ENCODE results near the gene PLXND1. TPM values are rescaled to one million over a fixed set of nuclear protein-coding genes. Genes with fewer than 3 reads are reported as not detected.
"Not testable (repeated sequence)": the region's sequence is repeated elsewhere in the genome, so short reads cannot be mapped to it uniquely, and the experiment has no call there.

Gene PLXND1, protein sequence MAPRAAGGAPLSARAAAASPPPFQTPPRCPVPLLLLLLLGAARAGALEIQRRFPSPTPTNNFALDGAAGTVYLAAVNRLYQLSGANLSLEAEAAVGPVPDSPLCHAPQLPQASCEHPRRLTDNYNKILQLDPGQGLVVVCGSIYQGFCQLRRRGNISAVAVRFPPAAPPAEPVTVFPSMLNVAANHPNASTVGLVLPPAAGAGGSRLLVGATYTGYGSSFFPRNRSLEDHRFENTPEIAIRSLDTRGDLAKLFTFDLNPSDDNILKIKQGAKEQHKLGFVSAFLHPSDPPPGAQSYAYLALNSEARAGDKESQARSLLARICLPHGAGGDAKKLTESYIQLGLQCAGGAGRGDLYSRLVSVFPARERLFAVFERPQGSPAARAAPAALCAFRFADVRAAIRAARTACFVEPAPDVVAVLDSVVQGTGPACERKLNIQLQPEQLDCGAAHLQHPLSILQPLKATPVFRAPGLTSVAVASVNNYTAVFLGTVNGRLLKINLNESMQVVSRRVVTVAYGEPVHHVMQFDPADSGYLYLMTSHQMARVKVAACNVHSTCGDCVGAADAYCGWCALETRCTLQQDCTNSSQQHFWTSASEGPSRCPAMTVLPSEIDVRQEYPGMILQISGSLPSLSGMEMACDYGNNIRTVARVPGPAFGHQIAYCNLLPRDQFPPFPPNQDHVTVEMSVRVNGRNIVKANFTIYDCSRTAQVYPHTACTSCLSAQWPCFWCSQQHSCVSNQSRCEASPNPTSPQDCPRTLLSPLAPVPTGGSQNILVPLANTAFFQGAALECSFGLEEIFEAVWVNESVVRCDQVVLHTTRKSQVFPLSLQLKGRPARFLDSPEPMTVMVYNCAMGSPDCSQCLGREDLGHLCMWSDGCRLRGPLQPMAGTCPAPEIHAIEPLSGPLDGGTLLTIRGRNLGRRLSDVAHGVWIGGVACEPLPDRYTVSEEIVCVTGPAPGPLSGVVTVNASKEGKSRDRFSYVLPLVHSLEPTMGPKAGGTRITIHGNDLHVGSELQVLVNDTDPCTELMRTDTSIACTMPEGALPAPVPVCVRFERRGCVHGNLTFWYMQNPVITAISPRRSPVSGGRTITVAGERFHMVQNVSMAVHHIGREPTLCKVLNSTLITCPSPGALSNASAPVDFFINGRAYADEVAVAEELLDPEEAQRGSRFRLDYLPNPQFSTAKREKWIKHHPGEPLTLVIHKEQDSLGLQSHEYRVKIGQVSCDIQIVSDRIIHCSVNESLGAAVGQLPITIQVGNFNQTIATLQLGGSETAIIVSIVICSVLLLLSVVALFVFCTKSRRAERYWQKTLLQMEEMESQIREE (N-terminal part only)
- 1 to 10 TPM; 4.8 to 6.2 (median 6.1) TPM for total RNA-seq

DNA sequence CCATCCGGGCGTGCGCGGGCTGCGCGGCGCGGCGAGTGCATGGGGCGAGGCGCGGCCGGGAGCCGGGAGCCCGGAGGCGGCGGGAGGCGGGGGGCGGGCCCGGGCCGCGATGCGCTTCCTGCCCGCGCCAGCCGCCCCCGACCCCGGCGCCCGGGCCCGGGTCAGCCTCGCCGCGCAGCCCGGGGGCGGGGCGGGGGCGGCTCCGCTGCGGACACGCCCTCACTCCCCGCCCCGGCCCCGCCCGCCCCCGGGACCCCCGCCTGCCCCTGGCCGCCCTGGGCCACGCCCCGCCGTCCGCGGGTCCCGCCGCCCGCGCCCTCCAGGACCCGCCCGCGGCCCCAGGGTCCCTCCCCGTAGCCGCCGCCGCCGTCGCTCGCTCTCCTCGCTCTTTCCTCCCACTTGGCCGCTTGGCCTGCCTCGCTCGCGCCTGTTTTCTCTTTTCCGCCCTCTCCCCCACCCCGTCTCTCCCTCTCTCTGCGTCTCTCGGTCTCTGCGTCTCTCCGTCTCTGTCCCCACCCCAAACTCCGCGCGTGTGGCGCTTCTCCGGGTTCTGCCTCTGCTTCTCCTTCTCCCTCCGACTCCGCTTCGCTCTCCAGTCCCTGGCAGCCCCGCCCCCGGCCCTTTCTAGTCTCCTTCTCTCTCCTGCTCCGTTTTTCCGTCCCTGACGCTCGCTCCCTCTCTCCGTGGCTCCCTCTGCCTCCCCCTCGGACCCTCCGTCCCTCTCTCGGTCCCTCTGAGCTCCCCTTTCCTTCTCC, at the start of gene PLXND1:
Gene PLXND1, minus strand, starts transcription at position 41 of the 755 bp plus-strand sequence. Its CDS starts 37 bp downstream, at position 4.
- H3K27me3 Mint-ChIP-seq (ENCODE audit: low read depth), result peaks cover 15% of the 10 kb centered on the region
- peak; percentile 42 for DNase-seq
- H3K4me3 Mint-ChIP-seq, result peak within 1 kb of the TSS; percentile 91
- peaks cover 23% of the 10 kb centered on the region for H3K4me1 Mint-ChIP-seq (ENCODE audit: low read depth)
- no peaks in the 10 kb centered on the region for H3K36me3 Mint-ChIP-seq (ENCODE audit: insufficient read depth)
- peak; percentile 57 to 61 for ATAC-seq
- H3K9me3 Mint-ChIP-seq, result no peaks in the 10 kb centered on the region

DNA sequence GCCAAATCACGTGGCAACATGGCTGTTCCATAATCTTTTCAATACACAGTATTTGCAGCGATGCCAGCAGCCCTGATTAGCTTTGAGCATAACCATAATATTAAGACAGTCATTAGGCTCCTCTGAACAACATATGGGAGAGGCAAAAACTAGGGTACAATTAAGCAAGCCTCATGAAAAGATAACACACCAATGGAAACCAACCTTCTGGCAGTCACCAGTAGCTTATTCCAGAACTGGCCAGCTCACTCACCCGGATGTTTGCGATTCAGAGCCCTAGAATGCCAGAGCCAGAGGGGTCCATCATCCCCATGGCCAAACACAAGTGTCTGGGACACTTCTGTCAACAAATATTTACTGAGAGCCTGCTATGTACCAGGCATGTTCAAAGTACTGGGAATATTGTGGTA, 48.8 kb upstream of the PLXND1 start:
- no peak for ATAC-seq
- Mint-ChIP-seq H3K36me3 (ENCODE audit: insufficient read depth) (peaks cover 12% of the 10 kb centered on the region), H3K9me3 (no peaks in the 10 kb centered on the region), H3K4me3 (no peak overlapping the region), H3K4me1 (ENCODE audit: low read depth) (peaks cover 7% of the 10 kb centered on the region), H3K27me3 (ENCODE audit: low read depth) (no peaks in the 10 kb centered on the region)
- DNase-seq, result no peak

DNA sequence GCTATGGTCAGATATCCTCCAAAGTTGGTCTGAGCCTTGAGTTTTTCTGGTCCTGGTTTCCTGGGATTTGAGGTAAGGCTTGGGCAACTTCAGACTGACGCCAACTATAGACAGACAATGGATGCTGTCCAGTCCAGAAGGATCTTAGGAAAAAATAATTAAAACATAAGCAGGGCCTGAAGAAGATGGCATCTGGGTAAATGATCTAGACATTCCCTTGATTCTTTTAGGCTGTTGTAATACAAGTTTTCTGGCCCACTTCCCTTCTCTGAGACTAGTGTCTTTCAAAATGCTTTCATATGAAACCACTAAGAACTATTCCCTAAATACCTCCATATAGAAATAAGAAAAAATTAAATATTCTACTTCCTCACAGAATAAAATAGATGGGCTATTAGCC, 47.7 kb upstream of the PLXND1 start:
- H3K27me3 Mint-ChIP-seq (ENCODE audit: low read depth), result no peaks in the 10 kb centered on the region
- no peak for DNase-seq
- no peaks in the 10 kb centered on the region for H3K9me3 Mint-ChIP-seq

DNA sequence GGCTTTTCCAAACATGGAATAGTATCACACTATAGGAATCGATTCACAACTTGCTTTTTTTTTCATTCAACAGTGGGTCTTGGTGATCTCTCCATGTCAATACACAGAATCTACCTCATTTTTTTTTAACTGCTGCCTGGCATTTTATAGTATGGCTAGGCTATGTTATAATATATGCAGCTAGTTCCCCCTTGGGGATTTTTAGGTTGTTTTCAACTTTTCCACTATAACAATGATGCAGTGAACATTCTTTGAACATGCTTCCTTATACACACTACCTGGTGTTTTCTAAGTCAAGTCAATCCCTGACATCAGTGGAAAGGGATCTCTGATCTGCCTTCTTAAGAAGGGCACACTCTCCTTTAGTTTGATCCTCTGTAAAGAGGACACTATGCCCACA, 46.5 kb upstream of the PLXND1 start:
- peaks cover 4% of the 10 kb centered on the region for H3K4me1 Mint-ChIP-seq (ENCODE audit: low read depth)
- H3K4me3 Mint-ChIP-seq, result no peak overlapping the region
- H3K36me3 Mint-ChIP-seq (ENCODE audit: insufficient read depth), result peaks cover 14% of the 10 kb centered on the region
- DNase-seq (no peak), ATAC-seq (no peak)
- no peaks in the 10 kb centered on the region for H3K9me3 Mint-ChIP-seq
- no peaks in the 10 kb centered on the region for H3K27me3 Mint-ChIP-seq (ENCODE audit: low read depth)

More for the DNA sequence above, 47.7 kb upstream of the PLXND1 start:
- Mint-ChIP-seq H3K4me1 (ENCODE audit: low read depth) (peaks cover 9% of the 10 kb centered on the region), H3K36me3 (ENCODE audit: insufficient read depth) (peaks cover 14% of the 10 kb centered on the region), H3K4me3 (no peak overlapping the region)
- no peak for ATAC-seq

DNA sequence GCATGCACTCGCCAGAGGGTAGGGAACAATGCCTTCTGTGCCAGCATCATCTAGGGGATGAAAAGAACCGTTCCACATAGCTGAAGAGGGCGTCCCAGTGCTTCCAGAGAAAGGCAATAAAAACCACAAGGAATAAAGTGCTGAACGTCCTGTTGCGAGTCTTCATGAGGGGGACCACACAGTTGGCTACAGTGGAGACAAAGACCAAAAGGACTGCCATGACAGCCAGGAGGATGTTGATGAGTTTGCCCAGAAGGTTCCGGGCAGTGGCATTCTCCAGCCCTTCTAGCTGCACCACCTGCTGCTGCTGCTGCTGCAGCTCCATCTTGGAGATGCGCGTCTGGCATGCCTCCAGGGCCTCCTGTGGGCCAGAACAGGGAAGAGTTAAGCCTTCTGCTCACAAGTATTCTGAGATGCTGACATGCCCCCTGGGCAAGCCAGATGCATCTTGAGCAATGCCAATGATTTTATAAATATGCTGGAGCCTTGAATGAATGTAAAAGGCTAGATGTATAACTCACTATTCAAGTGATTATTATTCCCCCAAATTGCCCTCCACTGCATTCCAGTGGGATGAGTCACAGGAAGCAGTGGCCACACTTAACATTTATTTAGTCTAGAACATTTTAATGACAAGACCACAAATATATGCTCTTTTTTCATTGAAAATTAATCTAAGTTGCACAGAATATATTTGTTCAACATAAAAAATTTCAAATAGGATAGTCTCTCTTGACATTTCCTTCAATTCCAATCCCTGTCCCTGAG, 45.1 kb upstream of the PLXND1 start:
- Mint-ChIP-seq H3K4me1 (ENCODE audit: low read depth) (peaks cover 2% of the 10 kb centered on the region), H3K9me3 (no peaks in the 10 kb centered on the region), H3K36me3 (ENCODE audit: insufficient read depth) (peaks cover 14% of the 10 kb centered on the region), H3K27me3 (ENCODE audit: low read depth) (no peaks in the 10 kb centered on the region), H3K4me3 (no peak overlapping the region)
- DNase-seq (no peak), ATAC-seq (no peak)

DNA sequence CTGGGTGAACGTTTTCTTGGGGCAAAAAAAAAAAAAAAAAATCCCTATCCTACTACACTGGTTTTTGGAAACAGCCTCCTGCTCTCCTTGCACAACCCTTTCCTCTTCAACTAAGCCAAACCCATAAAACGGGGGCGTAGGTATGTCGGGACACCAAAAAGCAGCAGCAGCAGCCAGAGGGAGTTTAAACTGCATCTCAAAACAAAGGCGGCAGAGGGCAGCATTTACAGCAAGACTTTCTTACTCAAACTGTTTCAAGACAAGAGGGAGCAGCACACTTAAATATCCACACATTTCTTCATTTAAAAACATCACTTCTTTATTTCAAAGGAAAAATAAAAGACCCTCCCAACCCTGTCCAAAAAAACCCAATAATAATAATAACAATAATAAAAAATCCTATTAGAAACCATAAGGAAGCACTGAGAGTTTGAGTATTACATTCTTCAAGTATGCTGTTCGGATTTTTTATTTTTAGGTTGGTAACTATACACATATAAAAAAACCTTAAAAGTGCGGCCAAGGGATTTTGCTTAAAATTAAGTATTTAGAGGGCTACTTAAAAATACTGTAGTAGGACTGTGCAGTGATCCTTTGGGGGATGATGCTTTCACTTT, 43.9 kb upstream of the PLXND1 start:
- Mint-ChIP-seq H3K9me3 (no peaks in the 10 kb centered on the region), H3K27me3 (ENCODE audit: low read depth) (no peaks in the 10 kb centered on the region), H3K4me3 (no peak overlapping the region)

DNA sequence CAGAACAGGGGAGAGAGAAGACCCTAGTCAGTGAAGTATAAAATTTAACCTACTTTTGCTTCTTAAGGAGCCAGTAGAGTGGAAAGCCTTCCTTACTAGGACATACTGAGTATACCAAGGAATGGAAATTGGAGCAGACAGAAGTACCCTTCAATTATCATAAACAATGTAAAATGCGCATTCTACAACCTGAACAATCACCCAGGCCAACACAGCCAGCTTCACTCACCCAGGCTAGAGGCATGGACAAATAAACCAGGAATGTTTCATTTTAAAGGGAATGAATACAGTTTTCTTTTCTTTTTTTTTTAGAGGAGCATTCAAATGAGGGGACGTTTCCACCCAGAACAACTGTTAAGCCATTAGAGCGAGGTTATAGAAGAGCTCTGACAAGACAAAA, 41.9 kb upstream of the PLXND1 start:
- Mint-ChIP-seq H3K36me3 (ENCODE audit: insufficient read depth) (peaks cover 5% of the 10 kb centered on the region), H3K9me3 (no peaks in the 10 kb centered on the region), H3K4me1 (ENCODE audit: low read depth) (peaks cover 2% of the 10 kb centered on the region), H3K4me3 (no peak overlapping the region), H3K27me3 (ENCODE audit: low read depth) (no peaks in the 10 kb centered on the region)
- DNase-seq (no peak), ATAC-seq (no peak)

More for the DNA sequence above, 43.9 kb upstream of the PLXND1 start:
- Mint-ChIP-seq H3K4me1 (ENCODE audit: low read depth) (peaks cover 2% of the 10 kb centered on the region), H3K36me3 (ENCODE audit: insufficient read depth) (peaks cover 12% of the 10 kb centered on the region)
- ATAC-seq, result no peak
- DNase-seq, result peak; percentile 41

DNA sequence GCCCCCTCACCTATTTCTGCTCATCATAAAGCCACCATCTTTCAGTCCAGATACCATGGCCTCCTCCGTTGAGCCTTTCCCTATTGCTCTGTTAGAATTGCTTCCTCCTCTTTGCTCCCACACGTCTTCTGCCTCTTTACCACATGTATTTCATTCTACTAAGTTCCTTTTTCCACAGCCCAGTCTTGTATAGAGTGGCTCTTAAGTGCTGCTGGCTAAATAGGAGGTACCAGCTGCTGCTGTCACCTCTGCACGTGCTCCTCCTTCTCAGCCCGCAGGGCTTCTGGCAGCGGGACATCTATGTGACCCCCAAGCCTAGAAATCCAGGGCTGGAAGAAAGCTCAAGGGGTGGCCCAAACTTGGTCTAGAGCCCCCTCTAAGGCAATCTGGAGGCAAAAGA, 38.8 kb upstream of the PLXND1 start:
- Mint-ChIP-seq H3K36me3 (ENCODE audit: insufficient read depth) (peaks cover 1% of the 10 kb centered on the region), H3K4me1 (ENCODE audit: low read depth) (peaks cover 2% of the 10 kb centered on the region), H3K4me3 (no peak overlapping the region), H3K27me3 (ENCODE audit: low read depth) (no peaks in the 10 kb centered on the region), H3K9me3 (no peaks in the 10 kb centered on the region)
- ATAC-seq (no peak), DNase-seq (no peak)

DNA sequence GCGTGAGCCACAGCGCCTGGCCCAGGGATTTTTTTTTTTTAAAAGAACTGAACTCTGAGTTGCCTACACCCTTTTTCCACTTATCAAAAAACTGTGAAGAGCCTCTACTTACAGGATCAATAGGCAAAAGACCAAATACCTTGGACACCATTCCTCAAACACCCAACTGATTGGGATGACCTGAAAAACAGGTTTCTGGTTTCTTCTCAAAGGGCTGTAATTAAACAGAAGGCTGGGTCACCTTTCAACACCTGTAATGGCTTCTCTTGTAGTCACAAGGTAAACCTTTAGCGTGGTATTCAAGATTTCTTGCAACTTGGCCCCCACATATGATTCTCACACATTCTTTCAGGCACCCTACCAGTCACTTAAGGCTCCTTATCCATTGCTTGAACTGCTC, 38.4 kb upstream of the PLXND1 start:
- no peaks in the 10 kb centered on the region for H3K36me3 Mint-ChIP-seq (ENCODE audit: insufficient read depth)
- H3K27me3 Mint-ChIP-seq (ENCODE audit: low read depth), result no peaks in the 10 kb centered on the region
- DNase-seq (no peak), ATAC-seq (no peak)
- H3K9me3 Mint-ChIP-seq, result no peaks in the 10 kb centered on the region
- H3K4me1 Mint-ChIP-seq (ENCODE audit: low read depth), result no peaks in the 10 kb centered on the region
- H3K4me3 Mint-ChIP-seq, result no peak overlapping the region

DNA sequence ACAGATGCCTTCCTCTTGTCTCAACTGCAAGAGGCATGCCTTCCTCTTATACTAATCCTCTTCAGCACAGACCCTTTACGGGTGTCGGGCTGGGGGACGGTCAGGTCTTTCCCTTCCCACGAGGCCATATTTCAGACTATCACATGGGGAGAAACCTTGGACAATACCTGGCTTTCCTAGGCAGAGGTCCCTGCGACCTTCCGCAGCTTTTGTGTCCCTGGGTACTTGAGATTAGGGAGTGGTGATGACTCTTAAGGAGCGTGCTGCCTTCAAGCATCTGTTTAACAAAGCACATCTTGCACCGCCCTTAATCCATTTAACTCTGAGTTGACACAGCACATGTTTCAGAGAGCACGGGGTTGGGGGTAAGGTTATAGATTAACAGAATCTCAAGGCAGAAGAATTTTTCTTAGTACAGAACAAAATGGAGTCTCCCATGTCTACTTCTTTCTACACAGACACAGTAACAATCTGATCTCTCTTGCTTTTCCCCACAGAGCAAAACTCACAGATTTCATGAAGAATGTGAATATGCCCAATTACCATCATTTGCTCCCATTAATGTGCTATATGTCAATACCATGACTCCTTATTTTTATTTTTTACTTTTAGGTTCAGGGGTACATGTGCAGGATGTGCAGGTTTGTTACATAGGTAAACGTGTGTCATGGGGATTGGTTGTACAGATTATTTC, 35.2 kb upstream of the PLXND1 start:
- H3K9me3 Mint-ChIP-seq; H3K4me3 Mint-ChIP-seq; DNase-seq; H3K36me3 Mint-ChIP-seq (ENCODE audit: insufficient read depth); H3K27me3 Mint-ChIP-seq (ENCODE audit: low read depth); H3K4me1 Mint-ChIP-seq (ENCODE audit: low read depth); ATAC-seq: not testable (repeated sequence)

DNA sequence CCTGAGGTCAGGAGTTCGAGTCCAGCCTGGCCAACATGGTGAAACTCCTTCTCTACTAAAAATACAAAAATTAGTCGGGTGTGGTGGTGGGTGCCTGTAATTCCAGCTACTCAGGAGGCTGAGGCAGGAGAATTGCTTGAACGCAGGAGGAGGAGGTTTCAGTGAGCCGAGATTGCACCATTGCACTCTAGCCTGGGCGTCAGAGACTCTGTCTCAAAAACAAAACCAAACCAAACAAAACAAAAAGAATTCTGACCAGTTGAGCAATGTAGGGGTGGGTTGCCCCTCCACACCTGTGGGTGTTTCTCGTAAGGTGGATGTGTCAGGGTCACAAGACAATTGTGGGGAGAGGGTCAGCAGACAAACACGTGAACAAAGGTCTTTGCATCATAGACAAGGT, 34.5 kb upstream of the PLXND1 start:
- not testable (repeated sequence) for H3K27me3 Mint-ChIP-seq (ENCODE audit: low read depth); H3K9me3 Mint-ChIP-seq; H3K4me1 Mint-ChIP-seq (ENCODE audit: low read depth); H3K4me3 Mint-ChIP-seq; ATAC-seq; DNase-seq; H3K36me3 Mint-ChIP-seq (ENCODE audit: insufficient read depth)

DNA sequence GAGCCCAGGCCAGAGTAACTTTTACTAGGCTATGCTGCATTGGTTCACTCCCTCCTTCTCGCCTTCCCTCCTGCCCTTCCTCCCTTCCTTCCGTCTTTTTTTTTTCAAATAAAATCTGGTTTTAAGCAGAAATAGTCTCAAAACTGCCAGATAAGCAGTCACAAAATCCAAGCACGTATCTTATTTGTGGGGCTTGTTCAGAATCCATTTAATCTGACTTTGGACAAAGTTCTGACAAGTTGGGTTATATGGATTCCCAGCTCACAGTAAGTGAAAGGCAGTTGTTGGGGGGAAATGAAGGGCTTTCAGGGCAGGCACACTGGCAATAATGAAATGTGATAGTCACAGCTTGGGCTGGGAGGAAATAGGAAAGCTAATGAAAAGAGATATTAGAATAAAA, 32.0 kb upstream of the PLXND1 start:
- H3K9me3 Mint-ChIP-seq, result no peaks in the 10 kb centered on the region
- ATAC-seq (no peak), DNase-seq (no peak)
- H3K4me1 Mint-ChIP-seq (ENCODE audit: low read depth), result no peaks in the 10 kb centered on the region
- no peak overlapping the region for H3K4me3 Mint-ChIP-seq
- H3K36me3 Mint-ChIP-seq (ENCODE audit: insufficient read depth), result no peaks in the 10 kb centered on the region
- no peaks in the 10 kb centered on the region for H3K27me3 Mint-ChIP-seq (ENCODE audit: low read depth)

Data from activated T-cell treated with anti-CD3 and anti-CD28 coated beads, Interleukin-2, amount 50 U/mL, for 4 hours (primary cell).